ENCODE results near the gene BEST4.
"Not testable (repeated sequence)": the region's sequence is repeated elsewhere in the genome, so short reads cannot be mapped to it uniquely, and the experiment has no call there.

BEST4 gene

DNA sequence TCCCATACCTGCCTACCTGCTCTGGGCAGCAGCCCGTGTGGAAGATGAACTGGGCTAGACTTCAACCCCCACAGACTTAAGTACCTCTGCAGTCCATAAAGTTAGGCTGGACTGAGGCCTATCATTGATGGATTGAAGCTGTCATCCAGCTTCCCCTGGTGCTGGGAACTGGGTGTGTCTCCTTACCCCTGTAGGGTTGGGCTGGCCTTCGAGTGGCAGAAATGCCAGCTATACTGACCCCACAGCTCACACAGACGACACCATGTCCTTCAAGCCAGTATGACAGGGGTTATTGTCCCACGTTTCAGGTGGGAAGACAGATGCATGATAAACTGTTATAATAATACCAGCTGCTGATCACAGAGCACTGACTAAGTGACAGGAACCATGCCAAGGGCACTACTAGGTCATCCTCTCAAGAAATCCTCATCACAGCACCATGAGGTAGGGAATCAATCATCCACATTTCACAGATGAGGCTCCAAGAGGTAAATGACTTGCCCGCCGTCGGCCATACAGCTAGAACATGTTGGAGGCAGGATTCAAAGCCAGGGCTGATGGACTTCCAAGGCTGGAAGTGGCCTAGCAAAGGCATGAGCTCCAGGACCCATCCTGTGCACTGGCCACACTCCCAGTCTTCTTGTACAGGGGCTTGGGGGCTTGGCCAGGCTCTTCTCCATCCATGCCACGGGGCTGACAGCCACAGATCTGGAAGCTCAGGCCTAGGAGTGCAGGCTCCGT, at the start of gene BEST4:
Gene BEST4 (minus strand): TSS at position 51 of the 741 bp plus-strand sequence. CDS start 465 bp downstream, outside the sequence.
- no peak for DNase-seq

DNA sequence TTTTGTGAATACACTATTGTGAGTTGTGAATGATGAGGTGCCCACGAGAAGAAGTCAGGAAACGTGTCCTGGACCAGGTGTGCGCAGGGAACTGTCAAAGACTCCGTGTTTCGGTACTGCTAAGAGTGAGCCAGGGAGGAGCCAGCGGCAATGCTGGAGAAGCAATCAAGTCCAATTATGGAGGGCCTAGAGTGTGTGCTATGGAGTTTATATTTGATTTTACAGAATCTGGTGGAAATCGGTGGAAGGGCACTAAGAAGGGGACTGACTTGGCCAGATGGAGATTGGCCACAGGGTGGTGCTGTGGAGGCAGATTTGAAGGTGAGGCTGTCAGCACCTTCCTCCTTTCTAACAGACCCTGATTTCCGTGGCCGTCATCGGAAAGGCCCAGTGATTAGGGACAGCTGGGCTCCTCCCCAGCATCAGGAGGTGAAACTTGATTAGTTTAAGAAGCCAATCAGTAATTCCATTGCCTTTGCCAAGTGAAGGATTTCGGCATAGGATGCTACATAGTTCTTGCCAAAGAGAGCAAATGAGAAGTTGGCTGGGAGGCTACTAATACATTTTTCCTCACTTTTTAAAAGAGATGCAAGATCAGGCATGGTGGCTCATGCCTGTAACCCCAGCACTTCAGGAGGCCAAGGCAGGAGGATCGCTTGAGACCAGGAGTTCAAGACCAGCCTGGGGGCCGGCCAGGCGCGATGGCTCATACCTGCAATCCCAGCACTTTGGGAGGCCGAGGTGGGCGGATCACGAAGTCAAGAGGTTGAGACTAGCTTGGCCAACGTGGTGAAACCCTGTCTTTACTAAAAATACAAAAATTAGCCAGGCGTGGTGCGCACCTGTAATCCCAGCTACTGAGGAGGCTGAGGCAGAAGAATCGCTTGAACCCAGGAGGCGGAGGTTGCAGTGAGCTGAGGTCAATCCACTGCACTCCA, 48.0 kb upstream of the BEST4 start:
- DNase-seq: peak; percentile 73

DNA sequence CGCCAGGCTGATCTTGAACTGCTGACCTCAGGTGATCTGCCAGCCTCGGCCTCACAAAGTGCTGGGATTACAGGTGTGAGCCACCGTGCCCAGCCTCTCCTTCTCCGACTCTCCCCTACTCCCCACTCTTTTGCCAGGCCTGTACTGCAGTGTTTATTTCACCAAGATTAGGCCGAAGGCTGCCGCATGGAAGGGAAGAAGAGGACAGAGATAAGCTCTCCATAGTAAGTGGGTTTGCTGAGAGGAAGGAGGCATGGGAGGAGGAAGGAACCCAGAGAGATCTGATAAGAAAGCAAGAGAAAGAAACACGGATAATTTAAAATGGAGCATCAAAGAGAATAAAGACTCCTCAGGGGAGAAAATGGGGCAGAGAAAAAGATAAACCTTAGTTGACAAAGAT, 46.4 kb upstream of the BEST4 start:
- no peak for DNase-seq

DNA sequence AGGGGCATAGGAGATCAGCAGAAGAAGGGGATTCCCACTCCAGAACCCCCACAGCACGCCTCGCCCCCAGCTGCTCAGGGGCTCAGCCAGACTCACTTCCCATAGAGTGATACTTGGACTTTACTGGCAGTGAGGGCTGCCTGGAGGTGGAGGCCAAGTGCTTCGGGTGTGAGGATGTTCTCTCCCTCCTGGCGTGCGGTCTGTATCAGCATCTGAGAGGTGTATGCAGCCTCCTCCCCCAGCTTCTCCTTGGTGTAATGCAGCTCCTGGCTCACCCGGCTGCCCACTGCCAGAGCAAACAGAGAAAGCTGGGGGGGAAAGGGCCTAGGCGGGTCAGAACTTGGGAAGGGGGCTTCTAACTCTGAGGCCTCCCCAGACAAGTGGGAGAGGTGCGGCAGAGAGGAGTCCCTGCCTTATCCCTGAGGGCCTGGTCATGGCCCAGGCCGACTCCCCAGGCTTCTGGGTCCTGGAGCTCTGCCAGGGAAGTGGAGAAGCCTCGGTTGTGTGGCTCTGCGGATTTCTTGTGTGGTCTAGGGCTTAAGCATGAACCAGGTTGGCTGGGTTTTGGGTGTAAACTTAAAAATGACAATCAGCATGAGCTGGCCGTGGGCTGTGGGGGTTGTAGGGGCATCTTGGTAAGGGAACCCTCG, 44.2 kb upstream of the BEST4 start:
- no peak for DNase-seq

DNA sequence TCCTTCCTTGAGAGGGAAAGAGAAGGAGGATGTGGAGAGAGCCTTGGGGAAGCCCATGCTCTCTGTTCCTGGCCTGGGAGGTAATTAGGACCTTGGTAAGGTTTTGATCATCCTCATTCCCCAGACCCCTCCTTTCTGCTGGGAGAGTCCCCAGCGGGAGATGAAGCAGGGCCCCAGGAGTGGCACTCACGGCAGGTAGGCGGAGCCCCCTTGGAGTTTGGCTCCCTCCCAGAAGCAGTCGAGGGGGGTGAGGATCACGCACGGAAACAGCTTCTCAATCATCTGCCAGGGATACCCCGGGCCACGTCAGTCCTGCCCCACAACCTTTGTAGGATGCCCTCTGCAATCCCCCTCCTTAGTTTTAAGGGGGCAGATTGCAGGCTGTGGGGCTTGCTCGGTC, 43.5 kb upstream of the BEST4 start:
- peak; percentile 29 for DNase-seq

DNA sequence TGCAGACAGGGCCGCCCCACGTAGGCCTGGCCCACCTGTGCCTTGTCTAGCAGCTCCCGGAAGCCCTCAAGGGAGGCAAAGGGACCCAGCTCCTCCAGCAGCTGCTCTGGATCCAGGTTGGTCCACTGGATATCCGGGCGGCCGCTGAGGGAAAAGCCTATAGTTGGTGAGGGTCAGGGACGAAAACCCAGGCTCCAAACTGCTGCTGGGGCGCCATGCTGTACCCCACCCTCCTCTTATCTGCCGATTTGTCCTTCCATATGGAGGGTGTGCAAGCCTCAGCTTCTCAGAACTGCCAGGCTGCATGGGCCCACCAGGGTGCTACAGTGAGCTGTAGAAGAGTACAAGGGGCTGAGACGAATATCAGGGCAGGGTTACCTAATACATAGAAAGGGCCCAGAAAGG, 42.9 kb upstream of the BEST4 start:
- DNase-seq: no peak

DNA sequence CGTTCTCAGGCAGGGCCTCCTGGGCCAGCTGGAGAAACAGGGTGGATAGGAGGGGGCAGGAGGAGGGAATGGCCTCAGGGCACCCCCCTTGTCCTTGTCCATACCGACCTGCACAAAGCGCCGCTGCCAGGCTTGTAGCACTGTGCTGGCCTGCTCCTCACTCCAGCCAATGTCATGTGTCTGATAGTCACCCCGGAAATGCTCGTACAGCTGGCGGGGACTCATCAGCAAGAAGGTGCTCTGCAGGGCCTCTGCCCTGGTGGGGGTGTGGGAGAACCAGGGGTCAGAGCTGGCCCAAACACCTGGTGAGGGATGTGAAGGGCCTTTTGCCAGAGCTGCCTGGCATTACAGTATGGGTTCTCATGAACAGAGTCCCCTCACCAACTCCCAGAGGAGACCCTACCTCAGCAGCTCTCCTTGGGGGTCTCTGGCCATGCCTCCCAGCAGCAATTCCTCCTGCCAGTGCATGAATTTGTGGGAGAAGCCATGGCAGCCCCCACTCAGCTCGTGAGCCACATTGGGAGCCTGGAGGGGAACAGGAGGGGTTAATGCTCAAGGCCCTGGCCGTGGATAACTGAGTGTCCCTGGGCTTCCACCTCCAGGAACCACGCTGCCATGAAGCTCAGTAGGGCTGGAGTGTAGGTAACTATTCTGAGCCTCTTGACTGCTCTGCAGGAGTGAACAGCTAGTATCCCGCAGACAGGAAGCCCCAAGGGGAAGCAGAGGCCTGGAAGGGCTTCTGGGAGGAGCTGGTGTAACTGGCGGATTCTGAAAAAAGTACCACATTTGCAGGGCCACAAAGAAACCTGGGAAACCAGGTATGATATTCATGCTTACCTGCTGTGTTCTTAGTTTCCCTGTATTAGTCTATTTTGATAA, 41.8 kb upstream of the BEST4 start:
- DNase-seq: no peak

DNA sequence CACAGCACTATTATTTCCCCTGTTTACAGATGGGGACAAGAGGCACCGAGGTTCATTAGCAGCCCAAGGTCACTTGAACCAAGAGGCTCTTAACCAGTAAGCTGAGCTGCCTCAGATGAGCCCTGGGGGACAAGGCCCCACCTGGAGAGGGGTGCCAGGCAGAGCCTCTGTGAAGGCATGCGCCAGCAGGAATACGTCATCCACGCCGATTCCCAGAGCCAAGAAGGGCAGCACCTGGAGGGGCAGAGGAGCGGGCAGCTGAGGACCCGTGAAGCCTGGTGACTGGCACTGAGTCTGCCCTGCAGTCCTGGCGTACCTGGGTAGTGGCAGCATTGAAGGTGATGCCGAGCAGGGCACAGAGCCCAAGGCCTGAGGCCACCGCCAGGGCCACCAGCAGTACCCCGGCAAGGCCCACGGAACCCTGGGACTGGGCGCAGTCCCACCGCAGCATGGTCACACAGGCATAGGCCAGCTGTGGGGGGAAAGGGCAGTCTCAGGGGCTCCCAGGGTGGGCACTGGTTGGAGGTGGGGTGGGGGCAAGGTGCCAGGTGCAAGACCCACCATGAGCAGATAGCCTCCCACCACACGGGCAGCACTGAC, 41.0 kb upstream of the BEST4 start:
- DNase-seq: no peak

DNA sequence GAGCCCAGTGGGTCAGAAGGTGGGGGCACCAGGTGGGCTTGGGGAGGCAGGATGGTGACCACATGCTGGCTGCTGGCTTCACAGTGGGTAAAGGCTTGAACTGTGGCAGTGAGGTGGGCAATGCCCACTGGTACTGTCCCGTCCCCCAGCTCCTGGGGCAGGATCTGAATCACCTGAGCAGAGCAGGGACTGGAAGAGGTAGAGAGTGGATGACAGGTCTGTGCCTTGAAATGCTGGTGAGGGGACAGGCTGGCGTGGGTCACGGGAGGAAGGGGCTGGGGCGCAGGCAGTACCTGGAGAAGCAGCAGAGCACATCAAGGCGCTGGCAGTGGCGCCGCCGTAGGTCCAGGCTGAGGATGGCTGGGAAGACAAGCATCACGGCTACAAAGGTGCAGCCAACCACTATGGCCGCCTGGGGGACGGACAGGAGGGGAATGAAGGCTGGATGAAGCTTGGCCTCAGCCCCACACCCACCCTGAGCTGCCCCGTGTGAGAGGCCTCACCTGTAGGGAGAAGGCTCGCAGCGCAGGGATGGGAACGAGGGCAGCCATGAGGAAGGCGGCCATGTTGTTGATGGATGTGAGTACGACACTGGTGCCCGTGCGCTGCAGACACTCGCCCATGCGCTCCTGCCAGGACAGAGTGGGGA, 40.2 kb upstream of the BEST4 start:
- no peak for DNase-seq

DNA sequence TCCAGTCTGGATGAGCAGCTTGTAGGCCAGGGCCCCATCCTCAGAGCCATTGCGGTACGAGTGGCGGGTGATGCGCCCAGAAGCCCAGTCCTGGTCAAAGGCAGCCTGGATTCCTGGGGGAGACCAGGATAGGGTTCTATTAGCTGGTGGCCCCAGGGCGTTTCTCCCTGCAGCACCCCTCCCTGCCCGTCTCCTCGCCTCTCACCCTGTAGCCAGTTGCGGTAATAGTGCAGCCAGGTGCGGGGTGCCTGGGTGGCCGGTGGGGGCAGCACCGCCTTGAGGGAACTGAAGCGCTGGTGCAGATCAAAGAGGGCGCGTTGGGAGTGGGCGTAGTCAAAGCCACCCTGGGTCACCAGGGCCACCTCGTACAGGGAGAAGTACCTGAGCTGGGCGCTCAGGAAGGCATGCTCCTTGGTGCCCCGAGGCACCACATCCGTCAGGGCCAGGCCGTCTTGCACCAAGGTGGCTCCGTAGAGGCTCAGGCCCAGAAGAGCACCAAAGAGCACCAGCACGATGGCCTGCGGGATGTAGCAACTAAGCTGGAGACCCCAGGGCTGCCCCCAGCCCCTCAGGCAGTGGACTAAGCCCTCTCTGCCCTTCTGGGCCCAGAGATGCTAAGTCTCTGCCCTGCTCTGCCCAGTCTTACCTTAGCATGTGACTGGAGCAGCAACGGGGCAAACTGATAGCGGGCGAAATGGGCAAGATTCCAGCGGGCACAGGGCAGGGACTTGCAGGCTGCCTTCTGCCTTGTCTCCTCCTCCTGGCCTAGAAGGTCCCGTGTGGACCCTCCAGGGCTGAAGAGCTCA, 39.4 kb upstream of the BEST4 start:
- no peak for DNase-seq

DNA sequence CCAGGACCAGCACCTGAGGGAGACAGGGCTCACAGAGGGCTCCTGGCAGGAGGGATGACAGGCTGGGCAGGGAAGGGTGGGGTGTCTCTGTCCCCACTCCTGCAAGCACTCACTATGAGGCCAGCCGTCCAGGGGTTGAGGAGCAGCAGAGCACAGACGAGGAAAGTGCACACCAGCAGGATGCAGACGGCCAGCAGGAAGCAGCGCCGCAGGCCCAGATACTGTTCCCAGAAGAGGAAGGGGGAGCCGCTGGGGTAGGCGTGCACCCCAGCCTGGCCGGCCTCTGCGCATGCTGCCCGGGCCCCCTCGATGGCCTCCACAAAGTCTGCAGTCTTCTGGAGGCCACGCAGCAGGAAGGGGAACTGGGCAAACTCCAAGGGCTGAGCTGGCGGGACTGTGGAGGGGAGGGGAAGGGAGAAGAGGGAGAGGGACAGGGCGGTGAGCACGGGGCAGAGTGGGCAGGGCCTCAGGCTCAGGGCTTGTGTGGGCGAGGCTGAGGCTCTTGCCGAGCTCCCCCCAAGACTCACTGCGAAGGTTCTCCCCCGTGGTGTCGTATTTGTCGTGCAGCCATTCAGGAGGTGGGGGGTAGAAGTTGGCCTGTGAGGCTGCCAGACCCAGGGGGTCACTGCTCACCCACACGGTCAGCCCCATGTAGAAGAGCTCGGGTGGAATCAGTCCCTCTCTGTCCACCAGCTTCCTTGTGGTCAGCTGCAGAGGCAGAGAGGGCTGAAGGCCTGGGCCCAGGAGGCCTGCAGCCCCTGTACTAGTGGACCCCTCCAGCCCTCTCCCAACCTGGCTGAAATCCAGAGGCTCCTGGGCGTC, 38.6 kb upstream of the BEST4 start:
- DNase-seq: no peak

DNA sequence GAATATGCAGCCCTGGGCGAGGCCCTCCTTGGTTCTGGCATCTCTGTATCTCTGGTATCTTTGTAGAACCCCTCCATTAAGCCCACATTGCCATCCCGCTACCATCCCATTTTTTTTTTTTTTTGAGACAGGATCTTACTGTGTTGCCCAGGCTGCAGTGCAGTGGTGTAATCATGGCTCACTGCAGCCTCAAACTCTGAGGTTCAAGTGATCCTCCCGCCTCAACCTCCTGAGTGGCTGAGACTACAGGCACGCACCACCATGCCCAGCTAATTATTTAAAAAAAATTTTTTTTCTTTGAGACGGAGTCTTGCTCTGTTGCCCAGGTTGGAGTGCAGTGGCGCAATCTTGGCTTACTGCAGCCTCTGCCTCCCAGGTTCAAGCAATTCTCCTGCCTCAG, 36.4 kb upstream of the BEST4 start:
- not testable (repeated sequence) for DNase-seq

DNA sequence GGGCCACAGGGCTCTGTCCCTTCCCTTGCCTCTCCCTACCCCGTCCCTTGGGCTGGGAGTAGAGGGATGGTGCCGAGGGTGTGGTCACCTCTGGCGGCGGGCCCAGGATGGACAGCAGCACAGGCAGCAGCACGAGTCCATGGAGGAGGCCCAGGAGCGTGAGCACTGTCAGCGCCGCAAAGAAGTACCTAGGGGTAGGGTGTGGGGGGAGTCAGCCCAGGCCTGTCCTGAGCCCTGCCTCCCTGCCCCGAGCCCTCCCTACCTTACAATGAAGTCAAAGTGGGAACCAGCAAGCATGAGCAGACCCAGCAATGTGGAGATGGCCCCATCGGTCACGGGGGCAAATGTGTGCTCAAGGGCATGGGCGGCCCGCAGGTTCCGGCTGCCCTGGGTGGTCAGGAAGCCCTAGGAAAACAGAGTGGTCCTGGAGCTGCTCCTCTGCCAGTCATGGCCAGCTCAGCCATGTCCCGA, 35.0 kb upstream of the BEST4 start:
- no peak for DNase-seq

DNA sequence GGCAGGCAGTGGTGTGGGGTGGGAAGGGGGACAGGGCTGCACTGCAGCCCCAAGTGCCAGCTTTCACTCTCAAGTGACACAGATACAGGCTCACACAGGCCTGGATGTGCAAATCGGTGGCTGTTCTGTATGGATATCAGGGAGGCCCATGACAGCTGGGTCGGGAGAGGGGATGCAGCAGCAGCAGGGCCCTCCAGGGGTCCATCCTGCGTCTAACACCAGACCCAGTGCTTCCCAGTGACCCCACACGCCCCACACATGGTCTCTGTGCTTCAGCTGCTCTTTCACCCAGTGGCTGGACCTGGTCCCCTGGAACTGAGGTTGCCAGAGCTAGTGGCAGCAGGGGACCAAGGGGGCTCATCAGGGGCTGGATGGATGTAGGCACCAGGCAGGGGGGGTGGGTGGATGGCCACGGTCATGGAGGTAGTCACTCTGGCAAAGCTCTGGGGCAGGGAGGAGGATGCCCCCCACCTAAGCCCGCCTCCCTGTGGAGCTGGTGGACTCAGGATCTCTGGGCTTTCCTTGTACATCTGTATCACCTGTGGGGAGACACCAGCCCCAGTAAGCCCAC, 34.2 kb upstream of the BEST4 start:
- no peak for DNase-seq

DNA sequence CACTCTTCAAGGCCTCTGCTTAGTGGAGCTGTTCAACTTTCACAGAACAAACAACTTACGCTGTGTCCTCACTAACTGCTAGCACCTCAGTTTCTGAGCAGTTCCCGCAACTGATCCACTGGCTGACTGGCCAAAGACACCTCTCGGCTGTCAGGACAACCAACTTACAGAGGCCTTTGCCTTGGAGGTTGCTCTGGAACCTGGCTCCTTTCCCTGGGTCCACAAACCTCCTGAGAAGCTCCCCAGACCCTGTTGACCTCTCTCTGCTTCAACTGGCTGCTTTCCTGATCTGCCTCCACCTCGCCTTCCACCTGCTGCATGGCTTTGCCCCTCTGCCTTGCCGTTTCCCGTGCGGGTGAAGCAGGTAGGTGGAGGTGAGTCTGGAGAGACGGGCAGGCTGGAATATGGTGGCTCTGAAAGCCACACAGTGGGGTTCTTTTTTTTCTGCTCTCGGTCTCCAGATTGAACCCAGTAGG, 33.3 kb upstream of the BEST4 start:
- DNase-seq: no peak

DNA sequence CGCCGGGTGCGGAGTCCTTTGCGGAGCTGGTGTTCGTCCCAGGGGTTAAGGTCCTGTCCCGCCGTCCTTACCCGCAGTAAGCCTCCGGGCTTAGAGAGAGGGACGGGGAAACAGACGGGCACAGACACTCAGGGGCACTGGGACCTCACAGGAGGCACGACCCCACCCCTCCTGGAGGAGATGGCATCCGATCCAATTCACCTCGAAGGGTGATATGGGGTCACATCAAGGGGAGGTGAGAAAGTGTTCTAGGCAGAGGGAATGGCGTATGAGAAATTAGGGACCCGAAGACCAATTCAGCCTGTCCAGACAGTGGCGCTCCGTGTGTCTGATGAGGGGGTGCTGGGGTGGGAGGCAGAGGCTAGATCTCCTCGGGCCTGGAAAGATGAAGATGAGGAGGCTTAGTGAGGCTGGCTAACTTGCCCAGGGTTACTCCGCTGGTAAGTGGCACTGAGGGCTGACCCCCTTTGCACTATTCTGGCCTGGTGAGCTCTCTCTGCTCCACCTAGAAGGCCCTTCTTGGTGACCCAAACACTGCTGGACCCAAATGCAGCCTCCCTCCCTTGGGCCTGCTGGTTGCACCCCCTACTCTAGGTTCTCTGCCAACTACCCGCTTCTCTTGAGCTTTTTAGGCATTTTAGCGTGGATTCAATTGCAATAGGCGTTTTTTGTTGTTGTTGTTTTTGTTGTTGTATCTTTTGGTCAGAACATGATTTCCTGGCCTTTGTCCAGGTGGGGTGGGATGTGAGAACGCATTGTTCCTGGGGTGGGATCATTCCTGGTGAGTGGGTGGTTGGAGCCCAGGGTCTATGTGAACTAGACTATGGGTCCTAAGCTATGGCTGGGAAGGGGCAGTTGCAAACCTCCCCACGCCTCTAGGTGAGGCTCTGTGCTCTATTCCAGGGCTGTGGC, 32.6 kb upstream of the BEST4 start:
- no peak for DNase-seq

DNA sequence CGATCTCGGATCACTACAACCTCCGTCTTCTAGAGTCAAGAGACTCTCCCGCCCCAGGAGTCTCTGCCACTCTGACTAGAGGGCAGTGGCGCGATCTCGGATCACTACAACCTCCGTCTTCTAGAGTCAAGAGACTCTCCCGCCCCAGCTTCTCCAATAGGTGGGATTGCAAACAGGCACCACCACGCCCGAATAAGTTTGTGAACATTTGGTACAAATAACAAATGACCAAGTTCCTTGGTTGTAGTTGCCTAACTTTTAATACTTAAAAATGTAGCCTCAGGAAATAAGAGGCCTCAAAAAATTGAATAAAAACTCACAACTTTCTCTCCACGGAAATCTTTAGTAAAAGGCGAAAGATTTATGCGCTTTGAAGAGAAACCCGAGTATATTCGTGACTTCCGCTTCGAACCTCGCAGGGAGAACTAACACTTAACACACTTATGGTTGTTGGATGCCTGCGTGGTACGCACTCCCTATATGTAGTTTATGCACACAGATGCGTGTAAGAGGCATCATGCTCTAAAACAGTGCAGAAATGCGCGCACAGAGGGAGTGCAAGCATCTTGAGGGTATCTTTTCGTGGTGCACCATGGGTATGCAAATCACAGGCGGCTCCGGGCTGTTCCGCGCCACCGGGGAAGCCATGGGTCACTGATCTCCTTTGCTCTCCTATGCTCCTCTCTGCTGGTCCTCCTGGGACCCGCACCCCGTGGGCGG, 31.8 kb upstream of the BEST4 start:
- DNase-seq: no peak
